GM10266 (cell line): Measurements from ENCODE around the gene GPR68.

ENCODE experiments used
- DNase-seq: peaks from one replicate; pipeline ENCODE4 v3.0.0; 2012; ENCODE audit errors: extremely low spot score
- TF ChIP-seq, protein P1 (sequence below): IDR thresholded peaks from 2 replicates; pipeline ENCODE4 v1.5.1; 2012; ENCODE audit warnings: mild to moderate bottlenecking, low read depth; ENCODE audit not compliant: control insufficient read depth, insufficient read depth; ENCODE audit errors: missing control alignments

Gene GPR68

GRCh38 chr14:91288876-91289275, 44.4 kb upstream of the GPR68 start:
- DNase-seq = no peak
- TF ChIP-seq, protein P1, sequence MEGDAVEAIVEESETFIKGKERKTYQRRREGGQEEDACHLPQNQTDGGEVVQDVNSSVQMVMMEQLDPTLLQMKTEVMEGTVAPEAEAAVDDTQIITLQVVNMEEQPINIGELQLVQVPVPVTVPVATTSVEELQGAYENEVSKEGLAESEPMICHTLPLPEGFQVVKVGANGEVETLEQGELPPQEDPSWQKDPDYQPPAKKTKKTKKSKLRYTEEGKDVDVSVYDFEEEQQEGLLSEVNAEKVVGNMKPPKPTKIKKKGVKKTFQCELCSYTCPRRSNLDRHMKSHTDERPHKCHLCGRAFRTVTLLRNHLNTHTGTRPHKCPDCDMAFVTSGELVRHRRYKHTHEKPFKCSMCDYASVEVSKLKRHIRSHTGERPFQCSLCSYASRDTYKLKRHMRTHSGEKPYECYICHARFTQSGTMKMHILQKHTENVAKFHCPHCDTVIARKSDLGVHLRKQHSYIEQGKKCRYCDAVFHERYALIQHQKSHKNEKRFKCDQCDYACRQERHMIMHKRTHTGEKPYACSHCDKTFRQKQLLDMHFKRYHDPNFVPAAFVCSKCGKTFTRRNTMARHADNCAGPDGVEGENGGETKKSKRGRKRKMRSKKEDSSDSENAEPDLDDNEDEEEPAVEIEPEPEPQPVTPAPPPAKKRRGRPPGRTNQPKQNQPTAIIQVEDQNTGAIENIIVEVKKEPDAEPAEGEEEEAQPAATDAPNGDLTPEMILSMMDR = no peak

DNA sequence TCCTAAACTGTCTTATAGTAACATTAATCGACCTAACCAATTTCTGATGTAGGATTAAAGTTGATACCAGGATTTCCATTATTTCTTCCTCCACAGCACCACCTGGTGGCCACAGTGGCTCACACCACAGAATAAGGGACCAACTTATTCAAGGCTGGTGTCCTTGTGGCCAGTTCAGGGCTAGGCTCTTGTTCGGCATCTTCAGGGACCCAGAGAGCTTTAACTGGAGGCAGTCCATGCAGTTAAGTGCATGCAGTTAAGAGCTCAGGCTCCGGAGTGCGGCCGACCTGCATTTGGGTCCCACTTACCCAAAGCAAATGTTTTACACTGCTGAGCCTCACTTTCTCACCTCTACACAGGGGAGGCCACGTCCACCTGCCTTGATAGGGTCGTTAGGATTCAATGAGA, 42.0 kb upstream of the GPR68 start:
- TF ChIP-seq, protein P1 = peak; percentile 90
- peak; percentile 83 for DNase-seq

DNA sequence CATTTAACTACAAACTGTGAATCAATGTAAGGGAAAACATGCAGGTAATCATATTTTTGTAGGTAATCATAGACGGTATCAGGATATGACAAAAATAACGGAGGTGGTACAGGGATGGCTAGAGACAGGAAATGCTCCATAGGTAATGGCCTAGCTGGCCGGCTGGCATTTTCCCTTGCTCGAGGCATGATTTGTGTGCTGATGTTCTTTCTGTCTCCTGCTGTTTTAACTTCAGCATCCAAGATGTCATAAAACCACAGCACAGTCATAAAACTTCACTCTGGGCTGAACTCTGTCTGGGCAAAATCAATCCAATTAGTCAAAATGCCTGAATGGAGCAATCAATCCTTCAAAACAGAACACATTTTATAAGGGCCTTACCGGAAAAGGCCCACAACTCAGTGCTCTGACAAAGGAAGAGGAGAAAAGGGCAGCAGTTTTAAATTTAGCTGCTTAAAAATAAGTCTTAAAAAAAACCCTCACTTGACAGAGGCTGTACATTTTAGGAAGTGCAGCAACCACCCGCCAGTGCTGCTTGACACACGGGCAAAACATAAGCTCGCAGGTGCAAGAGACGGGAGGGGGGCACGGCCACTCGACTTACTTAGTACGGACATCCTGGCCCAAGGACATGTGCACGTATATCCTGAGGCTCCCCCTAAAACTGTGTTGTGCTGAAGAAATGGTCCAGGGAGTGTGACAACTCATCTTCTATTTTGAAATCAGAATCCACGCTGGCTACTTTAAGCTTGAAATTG, 40.5 kb upstream of the GPR68 start:
- TF ChIP-seq, protein P1 = no peak
- no peak for DNase-seq

DNA sequence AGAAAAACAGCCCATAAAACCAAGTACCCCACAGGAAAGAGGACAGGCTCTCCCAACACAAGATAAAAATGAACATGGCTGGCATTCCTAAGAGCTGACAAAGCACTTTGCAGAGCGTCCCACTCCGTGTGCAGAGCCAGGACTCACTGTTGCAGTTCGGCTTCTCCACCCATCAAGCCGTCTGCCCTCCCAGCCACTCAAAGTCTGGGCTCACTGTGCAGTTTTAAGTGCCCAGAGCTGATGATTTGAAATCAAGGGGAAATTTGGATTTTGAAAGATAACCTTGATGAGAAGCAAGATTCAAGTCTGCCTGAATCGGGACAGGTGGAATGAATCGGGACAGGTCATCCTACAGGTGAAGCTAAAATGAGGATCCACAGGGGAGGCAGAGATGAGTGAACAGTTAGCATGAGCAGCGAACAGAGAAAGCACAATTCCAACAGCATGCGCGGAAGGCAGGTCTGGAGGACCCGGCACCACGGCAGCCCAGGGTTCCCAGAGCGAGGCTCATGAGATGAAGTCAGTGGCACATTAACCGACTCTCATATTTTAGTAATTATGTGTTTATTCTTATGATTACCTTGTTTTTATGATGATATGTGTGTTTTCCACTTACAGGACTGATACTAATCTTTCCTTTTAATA, 39.8 kb upstream of the GPR68 start:
- no peak for DNase-seq
- TF ChIP-seq, protein P1 = no peak

DNA sequence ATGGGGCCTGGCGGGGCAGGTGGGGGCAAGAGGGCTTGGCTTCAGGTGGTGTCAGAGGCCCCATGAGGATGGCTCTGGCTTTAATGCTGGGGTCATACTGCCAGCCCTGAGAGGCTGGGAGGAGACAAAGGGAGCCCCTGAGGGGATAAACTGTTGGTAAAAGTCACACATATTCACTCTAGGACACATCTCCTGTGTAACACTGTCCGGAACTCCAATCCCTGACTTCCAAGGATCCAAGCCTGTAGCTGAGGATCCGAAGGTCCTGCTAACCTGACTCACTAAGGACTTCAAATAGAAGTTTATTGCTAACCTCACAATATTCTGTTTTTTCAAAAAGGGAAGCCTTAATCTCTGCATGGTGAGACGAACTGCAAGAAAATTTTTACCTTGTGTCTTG, 39.2 kb upstream of the GPR68 start:
- TF ChIP-seq, protein P1 = no peak
- DNase-seq = no peak

DNA sequence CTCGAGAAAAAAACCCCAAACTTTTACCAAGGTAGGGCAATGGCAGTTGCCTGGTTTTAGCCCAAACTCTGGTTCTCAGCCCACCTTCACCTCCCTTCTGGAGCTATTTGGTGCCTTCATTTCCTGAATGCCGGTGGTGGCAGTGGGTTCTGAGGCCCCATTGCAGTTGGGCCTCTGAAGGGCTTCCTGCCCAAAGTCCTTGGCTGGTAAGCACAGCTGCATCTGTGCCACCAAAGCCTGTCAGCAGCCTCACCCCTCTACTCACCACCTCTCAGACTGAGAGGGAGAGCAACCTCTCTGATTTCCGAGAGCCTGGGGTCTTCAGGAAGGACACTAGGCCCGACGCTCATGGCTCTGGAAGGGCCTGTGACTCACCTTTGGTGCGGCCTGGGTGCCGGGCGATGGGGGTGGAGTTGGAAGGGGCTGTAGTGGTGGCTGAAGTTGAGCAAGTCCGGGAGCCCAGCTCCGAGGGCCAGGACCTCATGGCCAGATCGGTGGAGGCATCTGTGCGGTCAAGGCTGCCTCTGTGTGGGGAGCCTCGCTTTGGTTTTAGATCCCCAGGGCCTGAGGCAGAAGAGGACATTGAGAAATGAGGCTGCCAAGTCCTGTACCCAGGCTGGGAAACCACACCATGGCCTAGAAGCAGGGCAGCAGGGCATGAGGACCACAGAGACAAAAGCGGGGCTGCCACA, 38.6 kb upstream of the GPR68 start:
- no peak for DNase-seq
- TF ChIP-seq, protein P1 = no peak
